GM21360 (cell line): ENCODE measurements around the gene HTR3D.
A peak's percentile ranks its signal among the peaks of the same experiment; 100 is the strongest.
"Not testable (repeated sequence)": the region's sequence is repeated elsewhere in the genome, so short reads cannot be mapped to it uniquely, and the experiment has no call there.

Source experiments
- ATAC-seq: cut with Tn5 transposase; IDR thresholded peaks from one replicate; pipeline ENCODE4 v1.9.1; 2021; ENCODE audit warnings: mild to moderate bottlenecking, moderate library complexity; ENCODE audit not compliant: unreplicated experiment

HTR3D gene

DNA sequence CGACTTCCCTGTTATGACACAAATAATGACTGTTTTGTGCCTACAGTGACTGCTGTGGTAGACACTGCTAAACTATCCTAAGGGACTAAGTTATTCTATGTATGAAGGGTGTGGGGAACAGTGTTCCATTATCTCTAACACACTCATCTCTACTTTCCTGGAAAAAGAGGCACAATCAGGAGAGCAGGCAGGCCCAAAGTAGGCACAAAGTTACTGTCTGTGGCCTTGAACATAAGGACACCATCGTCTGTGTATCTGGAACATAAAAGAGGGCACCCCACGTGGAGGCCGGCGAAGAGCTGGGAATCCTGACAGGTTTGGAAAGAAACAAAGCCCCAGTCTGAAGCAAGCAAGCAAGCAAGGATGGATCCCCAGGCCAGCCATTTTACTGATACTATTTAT lies 15.4 kb upstream of the HTR3D start:
- ATAC-seq = no peak

DNA sequence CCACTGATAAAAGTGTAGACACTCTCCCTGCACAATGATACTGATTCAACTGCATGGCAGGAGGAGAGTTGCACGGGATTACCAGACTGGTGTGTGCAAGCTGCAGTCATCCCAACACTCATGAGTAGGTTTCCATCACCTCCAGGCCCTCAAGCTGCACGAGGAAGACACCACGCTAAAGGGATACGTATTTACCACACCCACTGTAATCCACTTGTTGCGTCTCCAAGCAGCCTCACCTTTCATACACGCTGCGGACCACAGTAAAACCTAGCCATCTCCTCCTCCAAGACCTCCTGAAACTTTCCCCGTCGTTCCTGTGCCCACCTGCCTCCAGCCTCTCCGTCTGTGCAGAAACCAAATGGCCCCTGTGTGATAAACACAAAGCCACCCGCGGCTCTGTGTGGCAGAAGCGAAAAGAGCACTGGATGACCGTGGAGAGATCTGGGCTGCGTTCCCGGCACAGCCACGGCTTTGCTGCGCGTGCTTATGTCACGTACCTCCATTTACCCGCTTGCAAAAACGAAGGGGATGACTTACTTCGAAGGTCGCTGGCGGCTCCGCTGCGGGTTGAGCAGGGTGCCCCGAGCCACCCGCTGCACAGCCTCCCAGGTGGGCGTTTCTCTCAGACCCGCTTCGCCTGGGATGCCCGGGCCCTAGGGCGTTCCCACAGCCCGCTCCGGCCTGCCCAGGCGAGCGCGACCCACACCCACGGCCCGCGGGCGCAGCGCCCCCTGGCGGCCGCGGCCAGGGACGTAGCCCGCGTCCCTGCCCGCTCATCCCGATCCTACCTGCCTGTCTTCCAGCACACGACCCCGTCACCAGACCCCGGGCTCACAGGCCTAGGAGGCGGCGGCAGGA lies 14.5 kb upstream of the HTR3D start:
- peak; percentile 79 for ATAC-seq

DNA sequence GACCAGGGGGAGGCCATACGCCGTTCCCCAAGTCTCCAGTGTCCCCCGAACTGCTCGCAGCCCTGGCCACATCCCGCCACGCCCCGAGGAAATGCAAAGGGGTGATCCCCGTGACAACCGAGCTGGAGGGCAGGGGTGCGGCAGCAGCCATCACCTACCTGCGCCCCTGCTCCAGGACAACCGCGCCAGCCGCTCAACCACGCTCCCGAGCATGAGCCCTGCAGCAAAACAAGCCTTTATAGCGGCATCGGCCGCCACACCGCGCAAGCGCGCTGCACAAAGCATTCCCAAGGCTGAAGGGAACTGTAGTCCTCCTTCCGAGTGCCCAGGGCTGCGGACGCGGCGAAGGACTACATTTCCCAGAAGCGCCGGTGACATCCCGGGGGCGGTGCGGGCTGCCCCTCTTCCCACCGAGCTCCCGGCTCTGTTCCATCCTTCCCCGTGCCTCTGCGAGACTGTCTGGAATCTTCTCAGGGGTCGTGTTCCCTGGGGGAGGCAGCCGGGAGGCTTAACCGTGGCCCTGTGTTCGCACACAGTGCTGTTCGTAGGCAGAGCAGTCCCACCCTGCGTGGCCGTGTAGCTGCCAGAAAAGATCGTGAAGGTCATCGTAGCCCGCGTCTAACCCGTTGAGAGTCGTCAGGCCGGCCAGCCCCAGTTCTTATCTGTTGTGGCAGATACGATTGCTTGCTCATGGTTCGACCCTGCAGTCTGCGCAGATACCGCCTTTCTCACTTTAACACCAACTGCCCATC lies 13.7 kb upstream of the HTR3D start, which contains the start of gene ABCC5:
TSS of gene ABCC5 (minus strand) at position 213 of the 752 bp plus-strand sequence. CDS start 3,492 bp downstream, outside the sequence.
- peak; percentile 87 for ATAC-seq

DNA sequence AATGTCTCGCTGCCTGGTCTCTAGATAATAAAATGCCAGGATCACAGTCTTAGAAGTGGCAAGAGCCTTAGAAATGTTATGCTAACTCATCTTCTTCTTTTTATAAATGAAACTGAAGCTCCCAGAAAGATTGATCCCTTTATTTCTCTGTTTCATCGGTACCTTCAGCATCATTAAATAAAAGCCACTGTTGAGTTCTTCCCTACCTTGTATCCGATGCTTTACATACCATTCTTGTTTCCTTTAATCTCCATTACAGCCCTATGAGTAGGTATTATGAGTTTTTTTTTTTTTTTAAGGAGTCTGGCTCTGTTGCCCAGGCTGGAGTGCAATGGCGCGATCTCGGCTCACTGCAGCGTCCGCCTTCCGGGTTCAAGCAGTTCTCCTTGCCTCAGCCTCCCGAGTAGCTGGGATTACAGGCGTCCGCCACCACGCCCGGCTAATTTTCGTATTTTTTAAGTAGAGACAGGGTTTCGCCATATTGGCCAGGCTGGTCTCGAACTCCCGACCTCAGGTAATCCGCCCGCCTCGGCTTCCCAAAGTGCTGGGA lies 13.0 kb upstream of the HTR3D start:
- no peak for ATAC-seq

DNA sequence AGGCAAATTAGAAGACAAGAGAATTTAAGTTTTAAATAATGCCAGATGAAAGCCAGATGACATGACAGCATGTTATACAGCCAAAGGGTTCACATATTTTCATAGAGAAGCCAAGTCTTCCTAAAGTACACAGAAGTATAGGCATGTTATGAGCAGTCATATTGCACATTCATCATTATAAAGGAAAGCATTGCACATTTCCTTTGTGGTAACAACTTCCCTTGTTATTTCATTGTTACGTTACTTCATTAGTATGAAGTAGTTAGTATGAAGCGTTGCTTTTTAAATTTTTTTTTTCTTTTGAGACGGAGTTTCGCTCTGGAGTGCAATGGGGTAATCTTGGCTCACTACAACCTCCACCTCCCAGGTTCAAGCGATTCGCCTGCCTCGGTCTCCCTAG lies 9.2 kb upstream of the HTR3D start:
- no peak for ATAC-seq

DNA sequence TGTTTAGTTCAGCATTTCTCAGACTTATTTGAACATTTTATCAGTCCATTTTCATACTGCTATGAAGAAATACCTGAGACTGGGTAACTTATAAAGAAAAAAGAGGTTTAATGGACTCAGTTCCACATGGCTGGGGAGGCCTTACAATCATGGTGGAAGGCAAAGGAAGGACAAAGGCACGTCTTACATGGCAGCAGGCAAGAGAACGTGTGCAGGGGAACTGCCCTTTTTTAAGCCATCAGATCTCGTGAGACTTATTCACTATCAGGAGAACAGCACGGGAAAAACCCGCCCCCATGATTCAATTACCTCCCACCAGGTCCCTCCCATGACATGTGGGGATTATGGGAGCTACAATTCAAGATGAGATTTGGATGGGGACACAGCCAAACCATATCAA lies 6.3 kb upstream of the HTR3D start:
- not testable (repeated sequence) for ATAC-seq

DNA sequence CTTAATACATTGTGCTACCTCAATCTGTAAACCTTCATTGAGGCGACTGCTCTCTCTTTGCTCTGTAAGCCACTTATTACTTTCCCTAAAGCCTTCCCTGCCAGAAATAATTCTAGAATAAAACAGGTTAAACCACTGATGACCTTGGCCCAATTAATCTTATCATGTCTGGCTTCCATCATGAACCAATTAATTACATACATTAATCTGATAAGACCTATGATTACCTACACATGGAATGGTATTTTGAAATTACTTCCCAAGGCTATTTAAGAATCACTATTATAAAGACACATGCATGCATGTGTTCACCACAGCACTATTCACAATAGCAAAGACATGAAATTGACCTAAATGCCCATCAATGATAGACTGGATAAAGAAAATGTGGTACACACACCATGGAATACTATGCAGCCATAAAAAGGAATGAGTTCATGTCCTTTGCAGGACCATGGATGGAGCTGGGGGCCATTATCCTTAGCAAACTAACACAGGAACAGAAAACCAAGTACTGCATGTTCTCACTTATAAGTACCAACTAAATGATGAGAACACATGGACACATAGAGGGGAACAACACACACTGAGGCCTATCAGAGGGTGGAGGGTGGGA lies 3.2 kb upstream of the HTR3D start:
- ATAC-seq = not testable (repeated sequence)

DNA sequence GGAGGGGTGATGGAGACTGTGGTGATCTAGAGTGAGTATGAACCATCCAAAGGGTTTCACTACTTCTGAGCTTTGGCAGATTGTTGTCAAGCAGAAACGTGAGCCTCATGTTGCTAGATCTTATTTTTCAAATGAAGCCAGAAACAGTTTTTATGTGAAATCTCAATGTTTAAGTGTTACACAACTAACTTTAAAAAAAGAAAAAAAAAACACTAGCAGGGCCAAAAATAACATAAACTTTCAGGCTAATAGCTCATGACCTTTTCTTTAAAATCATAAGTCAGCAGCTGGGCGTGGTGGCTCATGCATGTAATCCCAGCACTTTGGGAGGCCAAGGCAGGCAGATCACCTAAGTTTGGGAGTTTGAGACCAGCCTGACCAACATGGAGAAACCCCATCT lies 2.1 kb upstream of the HTR3D start:
- ATAC-seq = no peak

DNA sequence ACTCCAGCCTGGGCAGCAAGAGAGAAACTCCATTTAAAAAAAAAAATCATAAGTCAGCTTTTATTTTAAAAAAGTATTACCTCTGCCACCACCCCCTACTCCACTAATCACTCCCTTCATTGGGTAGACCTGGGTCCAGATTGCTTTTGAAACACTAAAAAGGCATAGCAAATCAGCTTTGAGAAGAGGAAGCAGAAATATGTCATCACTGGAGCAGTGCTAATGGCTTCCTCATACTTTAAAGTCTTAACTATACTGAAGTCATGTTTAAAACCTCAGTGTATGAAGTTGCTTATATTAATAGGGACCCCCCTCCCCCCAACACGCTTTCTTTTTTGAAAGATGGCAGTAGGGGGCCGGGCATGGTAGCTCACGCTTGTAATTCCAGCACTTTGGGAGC lies 1.0 kb upstream of the HTR3D start:
- ATAC-seq = no peak

DNA sequence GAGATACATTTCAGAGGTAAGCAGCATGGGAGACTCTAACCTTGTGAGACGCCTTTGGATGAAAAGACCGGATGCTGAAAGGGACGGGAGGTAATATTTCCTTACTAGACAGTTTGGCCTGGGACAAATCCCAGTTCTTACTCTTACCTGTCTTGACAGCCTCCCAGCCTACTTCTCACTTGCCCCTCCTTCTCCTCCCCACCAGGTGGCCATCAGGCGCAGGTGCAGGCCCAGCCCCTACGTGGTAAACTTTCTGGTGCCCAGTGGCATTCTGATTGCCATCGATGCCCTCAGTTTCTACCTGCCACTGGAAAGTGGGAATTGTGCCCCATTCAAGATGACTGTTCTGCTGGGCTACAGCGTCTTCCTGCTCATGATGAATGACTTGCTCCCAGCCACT lies 6.3 kb downstream of the HTR3D start:
- no peak for ATAC-seq

DNA sequence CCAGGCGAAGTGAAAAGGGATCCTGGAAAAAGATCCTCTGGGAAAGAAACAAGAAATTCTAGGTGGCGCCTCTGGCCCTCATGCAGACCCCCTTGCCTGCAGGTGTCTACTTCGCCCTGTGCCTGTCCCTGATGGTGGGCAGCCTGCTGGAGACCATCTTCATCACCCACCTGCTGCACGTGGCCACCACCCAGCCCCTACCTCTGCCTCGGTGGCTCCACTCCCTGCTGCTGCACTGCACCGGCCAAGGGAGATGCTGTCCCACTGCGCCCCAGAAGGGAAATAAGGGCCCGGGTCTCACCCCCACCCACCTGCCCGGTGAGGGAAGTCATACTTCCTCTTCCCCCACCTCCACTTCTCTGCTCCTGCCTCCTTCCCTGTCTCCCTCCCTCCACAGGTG lies 6.8 kb downstream of the HTR3D start:
- ATAC-seq = not testable (repeated sequence)

DNA sequence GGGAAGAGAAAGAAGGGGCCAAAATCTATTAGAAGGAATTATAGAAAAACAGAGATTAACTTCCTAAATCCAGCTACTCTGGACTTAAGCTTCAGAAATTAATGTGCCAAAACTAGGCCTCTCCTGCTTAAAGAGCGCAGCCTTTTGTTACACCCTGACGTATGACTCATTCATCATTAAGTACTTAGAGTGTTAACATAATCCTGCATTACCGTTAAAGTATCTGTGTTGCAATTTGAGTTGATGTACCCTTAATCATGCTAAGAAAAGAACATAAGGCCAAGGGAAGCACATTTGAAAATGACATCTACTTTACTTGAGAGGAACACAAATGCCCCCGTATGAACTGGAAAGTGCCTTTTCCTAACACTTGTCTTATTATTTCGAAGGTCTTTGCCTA lies 7.9 kb downstream of the HTR3D start:
- no peak for ATAC-seq

DNA sequence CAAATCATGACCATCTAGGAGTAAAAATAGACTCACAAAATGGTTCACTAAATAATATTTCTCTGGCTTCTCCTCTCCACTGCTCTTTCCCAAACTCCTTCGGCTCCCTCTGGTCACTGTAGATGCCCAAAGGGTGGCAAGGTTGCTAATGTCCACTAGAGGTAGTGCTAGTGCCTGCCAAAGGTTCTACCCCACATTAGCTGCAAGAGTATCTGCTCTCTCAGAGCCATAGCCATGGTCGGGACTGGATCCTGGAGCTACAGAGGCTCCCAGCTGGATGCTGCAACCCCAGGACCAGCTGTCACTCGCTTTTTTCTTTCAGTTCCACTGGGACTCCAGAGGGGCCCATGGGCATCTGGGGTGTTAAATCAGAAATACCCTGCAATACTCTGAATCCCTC lies 8.5 kb downstream of the HTR3D start:
- ATAC-seq = no peak

DNA sequence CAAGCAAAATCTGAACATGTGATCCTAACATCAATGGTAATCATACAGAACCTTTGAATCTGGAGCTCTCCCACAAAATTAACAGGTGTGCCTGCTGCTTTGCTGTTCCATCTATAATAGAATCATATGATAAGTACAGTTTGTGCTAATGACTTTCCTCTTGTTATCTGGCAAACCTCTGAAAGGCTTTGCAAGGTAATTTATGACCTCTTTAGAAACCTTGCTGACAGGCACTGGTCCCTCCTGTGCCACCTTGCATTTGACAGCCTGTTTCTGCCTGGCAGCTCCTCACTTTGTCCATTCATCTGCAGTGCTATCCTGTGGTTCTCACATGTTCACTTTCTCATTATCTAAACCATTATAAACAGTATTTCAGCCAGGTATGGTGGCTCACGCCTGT lies 11.1 kb downstream of the HTR3D start:
- no peak for ATAC-seq

DNA sequence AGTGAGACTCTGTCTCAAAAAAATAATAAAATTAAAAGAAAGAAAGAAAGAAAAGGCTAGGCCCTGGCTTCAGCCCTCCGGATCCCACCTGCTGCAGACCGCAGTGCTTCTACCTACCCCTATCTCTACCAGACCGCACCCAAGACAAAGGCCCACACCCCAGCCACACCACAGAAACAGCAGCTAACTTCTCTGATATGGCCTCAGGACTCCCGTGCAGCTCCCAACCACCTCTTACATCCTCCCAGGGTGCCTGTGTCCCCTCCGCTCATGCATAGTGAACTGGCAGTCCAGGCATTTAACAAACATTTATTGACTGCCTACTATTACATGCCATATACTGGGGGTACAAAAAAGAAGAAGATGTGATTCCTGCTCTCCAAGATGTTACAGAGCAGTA lies 14.5 kb downstream of the HTR3D start:
- no peak for ATAC-seq

DNA sequence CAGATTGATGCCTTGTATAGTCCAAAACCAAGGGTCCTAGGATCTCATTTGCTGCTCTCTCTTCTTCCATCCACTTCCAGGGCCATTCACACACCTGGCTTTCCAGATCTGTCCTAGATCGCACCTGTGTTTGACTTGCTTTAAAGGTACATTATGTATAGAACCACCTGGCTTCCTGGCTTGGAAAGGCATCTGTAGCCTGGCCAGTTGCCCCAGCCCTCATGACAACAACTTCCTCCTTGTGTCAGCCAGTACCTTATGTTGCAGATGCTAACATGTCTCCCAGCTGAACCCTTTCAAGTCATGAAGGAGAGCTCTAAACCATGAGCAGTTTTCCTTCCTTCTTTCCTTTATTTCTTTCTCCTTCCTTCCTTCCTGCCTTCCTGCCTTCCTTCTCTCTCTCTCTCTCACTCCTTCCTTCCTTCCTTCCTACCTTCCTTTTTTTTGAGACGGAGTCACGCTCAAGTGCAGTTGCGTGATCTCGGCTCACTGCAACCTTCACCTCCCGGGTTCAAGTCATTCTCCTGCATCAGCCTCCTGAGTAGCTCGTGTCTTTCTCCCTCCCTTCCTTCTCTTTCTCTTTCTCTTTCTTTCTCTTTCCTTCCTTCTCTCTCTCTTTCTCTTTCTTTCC lies 18.8 kb downstream of the HTR3D start:
- ATAC-seq = no peak

DNA sequence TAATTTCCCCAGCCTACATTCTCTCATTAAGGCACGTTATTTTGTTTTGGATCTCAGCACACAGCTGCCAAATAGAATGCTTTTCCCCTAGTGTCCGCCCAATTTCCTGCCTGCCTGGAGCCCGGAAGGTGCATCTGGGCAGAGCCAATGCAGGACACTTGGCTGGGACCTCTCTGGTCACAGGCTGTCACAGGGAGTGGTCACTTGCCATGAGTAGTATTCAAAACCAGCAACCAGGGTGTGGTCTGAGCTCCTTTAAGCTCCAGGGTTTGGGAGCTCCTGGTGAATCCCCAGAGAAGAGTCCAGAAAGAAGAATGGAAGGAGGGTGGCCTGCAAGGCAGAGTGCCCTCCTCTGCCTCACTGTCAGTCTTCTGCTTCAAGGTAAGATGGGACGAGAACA lies 21.2 kb downstream of the HTR3D start, which contains the start of gene HTR3C:
TSS of gene HTR3C (plus strand) at position 281 of the 400 bp plus-strand sequence. CDS start at position 315, 34 bp downstream.
- ATAC-seq = no peak

DNA sequence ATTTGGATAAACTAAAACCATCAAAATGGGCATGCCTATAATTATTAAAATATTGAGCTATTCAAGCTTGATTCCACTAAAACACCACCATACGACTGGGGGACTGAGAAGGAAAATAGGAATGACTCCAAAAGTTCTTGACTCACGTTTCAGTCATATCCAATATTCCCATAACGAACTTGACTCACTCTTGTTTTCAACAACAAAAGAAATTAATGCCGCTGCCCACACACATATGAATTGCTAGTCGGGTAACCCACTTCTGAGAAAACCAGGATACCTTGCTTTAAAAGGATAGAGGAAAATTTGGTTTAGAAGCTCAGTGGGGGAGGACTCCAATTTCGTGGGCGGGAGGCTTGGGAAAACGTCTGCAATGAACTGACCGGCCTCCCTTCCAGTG lies 26.5 kb downstream of the HTR3D start:
- no peak for ATAC-seq

DNA sequence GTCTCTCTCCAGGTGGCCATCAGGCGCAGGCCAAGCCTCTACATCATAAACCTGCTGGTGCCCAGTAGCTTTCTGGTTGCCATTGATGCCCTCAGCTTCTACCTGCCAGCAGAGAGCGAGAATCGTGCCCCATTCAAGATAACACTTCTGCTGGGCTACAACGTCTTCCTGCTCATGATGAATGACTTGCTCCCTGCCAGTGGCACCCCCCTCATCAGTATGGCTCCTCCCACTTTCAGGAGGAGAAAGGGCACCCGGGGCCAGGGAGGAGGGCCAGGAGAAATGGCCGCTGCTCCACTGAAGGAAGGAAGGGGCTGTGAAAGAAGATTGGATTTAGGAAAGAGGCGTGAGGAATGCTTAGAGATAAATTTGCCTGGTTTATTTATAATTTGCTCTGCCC lies 27.9 kb downstream of the HTR3D start:
- ATAC-seq = no peak

DNA sequence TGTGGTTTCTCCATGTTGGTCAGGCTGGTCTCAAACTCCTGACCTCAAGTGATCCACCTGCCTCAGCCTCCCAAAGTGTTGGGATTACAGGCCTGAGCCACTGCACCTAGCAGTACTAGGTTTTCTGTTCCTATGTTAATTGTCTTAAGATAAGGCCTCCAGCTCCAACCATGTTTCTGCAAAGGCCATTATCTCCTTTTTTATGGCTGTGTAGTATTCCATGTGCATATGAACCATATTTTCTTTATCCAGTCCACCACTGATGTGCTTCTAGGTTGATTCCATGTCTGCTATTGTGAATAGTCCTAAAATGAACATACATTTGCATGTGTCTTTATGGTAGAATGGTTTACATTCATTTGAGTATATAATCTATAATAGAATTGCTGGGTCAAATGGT lies 31.1 kb downstream of the HTR3D start:
- no peak for ATAC-seq

DNA sequence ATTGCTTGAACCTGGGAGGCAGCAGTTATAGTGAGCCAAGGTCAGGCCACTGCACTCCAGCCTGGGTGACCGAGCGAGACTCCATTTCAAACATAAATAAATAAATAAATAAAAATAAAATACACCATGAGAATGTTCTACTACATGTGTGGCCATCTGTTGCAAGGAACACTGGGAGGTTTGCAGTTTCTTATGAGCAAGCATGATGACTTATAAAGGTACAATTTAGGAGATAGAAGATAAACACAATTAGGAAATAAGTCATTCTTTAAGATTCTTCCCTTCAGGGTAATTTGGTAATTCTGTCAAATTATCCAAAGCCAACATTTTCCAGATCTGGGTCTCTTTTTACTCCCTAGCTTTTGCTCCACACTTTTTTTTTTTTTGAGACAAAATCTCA lies 34.7 kb downstream of the HTR3D start:
- no peak for ATAC-seq
